Measurements from ENCODE around the gene SETBP1.

DNA sequence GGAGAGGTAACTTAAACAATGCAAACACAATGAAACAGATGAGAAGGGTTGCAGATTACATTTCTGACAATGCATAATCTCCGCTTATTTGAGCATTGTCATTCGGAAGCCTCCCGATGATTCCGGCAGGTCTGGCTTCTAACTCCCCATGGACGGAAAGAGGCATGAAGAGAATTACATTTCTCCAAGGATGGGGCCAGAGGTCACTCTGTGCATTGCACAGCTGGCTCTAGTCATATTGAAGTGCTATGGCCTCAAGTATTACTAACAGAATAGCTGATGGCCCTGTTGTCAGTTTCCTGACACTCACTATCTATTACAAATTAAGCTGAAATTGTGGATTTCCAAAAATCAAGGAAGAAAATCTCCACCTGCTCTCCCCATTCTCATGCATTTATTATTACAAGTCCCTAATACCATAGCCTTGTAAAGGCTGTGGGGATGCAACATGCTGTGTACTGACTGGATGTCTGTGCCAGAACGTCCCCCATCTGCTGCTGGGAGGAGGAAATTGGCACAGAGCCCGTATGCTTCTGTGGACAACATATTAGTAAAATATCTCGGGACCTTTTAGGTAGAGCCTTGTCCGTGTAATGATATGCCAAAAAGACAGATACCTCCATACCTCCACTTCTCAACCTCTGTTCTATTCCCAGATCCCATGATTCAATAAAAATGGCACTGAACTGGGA lies 168.1 kb downstream of the SETBP1 start:
- TF ChIP-seq POLR2AphosphoS5 (IDR thresholded peaks at IDR 0.05; ENCODE audit: borderline replicate concordance, low read depth, low read length) (no peak), EZH2 (IDR thresholded peaks at IDR 0.05) (no peak), FOXP2 (optimal IDR thresholded peaks at IDR 0.05; ENCODE audit: control extremely low read depth, extremely low read length, insufficient read depth) (no peak)

Data from SK-N-MC (cell line).